Measurements from ENCODE around the gene MVB12B. TPM values are rescaled to one million over a fixed set of nuclear protein-coding genes. Genes with fewer than 3 reads are reported as not detected.

MVB12B gene
- total RNA-seq, 4 donors from 2014 or later = 7.9 to 28.9 (median 14.4) TPM

DNA sequence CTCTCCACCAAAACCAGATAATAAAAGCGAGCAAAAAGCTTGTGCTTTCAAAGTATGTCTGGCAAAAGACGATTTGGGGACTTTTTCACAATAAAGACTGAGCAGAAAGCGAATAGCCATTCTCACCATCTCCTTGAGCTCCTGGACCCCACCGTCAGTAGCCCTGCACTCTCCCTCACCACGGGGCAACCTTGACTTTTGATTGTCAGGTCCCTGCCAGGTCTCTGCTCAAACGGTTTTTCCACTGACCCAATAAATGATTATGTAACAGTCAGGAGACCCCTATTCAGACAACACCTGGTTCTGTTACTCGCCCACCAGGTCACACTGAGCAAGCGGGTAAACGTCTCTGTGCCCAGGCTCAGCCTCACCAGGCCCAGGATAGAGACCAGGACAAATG is 131.3 kb downstream of the MVB12B start:
- Histone ChIP-seq H3K27ac (no peak overlapping the region), H3K4me3 (no peak overlapping the region), H3K27me3 (no peaks in the 10 kb centered on the region), H3K36me3 (no peaks in the 10 kb centered on the region), H3K9me3 (no peaks in the 10 kb centered on the region), H3K4me1 (no peaks in the 10 kb centered on the region)
- peak in 1 of 3 donors; percentile 22 for DNase-seq
- TF ChIP-seq, protein P1, sequence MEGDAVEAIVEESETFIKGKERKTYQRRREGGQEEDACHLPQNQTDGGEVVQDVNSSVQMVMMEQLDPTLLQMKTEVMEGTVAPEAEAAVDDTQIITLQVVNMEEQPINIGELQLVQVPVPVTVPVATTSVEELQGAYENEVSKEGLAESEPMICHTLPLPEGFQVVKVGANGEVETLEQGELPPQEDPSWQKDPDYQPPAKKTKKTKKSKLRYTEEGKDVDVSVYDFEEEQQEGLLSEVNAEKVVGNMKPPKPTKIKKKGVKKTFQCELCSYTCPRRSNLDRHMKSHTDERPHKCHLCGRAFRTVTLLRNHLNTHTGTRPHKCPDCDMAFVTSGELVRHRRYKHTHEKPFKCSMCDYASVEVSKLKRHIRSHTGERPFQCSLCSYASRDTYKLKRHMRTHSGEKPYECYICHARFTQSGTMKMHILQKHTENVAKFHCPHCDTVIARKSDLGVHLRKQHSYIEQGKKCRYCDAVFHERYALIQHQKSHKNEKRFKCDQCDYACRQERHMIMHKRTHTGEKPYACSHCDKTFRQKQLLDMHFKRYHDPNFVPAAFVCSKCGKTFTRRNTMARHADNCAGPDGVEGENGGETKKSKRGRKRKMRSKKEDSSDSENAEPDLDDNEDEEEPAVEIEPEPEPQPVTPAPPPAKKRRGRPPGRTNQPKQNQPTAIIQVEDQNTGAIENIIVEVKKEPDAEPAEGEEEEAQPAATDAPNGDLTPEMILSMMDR (IDR thresholded peaks at IDR 0.05) = no peak
- TF ChIP-seq POLR2A (IDR thresholded peaks at IDR 0.05) = no peak

GRCh38 chr9:126459126-126459525 is 132.5 kb downstream of the MVB12B start:
- Histone ChIP-seq H3K4me3 (no peak overlapping the region), H3K36me3 (no peaks in the 10 kb centered on the region), H3K9me3 (no peaks in the 10 kb centered on the region), H3K27me3 (no peaks in the 10 kb centered on the region), H3K4me1 (no peaks in the 10 kb centered on the region), H3K27ac (no peak overlapping the region)
- TF ChIP-seq POLR2A (IDR thresholded peaks at IDR 0.05) = no peak
- TF ChIP-seq, protein P1 (IDR thresholded peaks at IDR 0.05) = no peak
- DNase-seq = peak in 1 of 3 donors; percentile 43

DNA sequence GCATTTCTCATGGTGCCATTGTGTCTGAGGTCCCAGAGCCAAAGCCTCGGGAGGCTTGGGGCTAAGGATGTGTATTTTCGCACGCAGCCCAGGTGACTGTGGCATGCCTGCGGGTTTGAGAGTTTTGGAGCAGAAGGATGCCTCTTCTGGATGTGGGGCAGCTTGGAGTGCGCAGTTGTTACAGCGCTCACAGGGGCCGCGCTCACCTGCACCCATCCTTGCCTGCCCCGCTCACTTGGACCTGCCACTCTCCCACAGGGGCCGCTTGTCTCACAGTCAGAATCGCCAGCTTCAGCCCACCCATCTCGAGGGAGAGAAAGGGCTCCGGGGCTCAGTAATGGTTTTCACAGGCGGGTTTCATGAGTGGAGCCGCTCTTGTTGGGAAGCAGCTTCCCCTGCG is 132.9 kb downstream of the MVB12B start:
- no peaks in the 10 kb centered on the region for H3K4me1 ChIP-seq
- TF ChIP-seq, protein P1 (IDR thresholded peaks at IDR 0.05) = no peak
- TF ChIP-seq POLR2A (IDR thresholded peaks at IDR 0.05) = no peak
- no peaks in the 10 kb centered on the region for H3K36me3 ChIP-seq
- H3K27ac ChIP-seq = no peak overlapping the region
- no peaks in the 10 kb centered on the region for H3K27me3 ChIP-seq
- H3K9me3 ChIP-seq = no peaks in the 10 kb centered on the region
- DNase-seq = peak in 1 of 3 donors; percentile 41
- no peak overlapping the region for H3K4me3 ChIP-seq

- Histone ChIP-seq H3K9me3 (no peaks in the 10 kb centered on the region), H3K4me3 (no peak overlapping the region), H3K27me3 (no peaks in the 10 kb centered on the region), H3K36me3 (no peaks in the 10 kb centered on the region), H3K4me1 (no peaks in the 10 kb centered on the region), H3K27ac (no peak overlapping the region)
- TF ChIP-seq POLR2A (IDR thresholded peaks at IDR 0.05) = no peak
- TF ChIP-seq, protein P1 (IDR thresholded peaks at IDR 0.05) = no peak
- DNase-seq = peak in 1 of 3 donors; percentile 36
Measured at GRCh38 chr9:126459965-126460843, 133.6 kb downstream of the MVB12B start.

GRCh38 chr9:126461029-126461428 is 134.4 kb downstream of the MVB12B start:
- H3K36me3 ChIP-seq = no peaks in the 10 kb centered on the region
- DNase-seq = peak in 1 of 3 donors; percentile 37
- H3K4me1 ChIP-seq = no peaks in the 10 kb centered on the region
- no peak overlapping the region for H3K27ac ChIP-seq
- no peaks in the 10 kb centered on the region for H3K9me3 ChIP-seq
- no peak overlapping the region for H3K4me3 ChIP-seq
- no peak for TF ChIP-seq POLR2A (IDR thresholded peaks at IDR 0.05)
- TF ChIP-seq, protein P1 (IDR thresholded peaks at IDR 0.05) = no peak
- H3K27me3 ChIP-seq = no peaks in the 10 kb centered on the region

Data from Peyer's patch (tissue), 4 donors.